Esophagus (tissue), 2 donors: ENCODE measurements around the gene LDLRAD4. TPM values are rescaled to one million over a fixed set of nuclear protein-coding genes. Genes with fewer than 3 reads are reported as not detected.

Experiments used
- H3K27ac ChIP-seq, 2 donors: one replicate each; pipeline ENCODE4 v1.5.1; 2013; ENCODE audit warnings: low read depth in 2 of 2, mild to moderate bottlenecking in 2 of 2, inconsistent platforms in 1 of 2, low read length in 1 of 2, moderate library complexity in 1 of 2
- H3K27me3 ChIP-seq, 2 donors: one replicate each; pipeline ENCODE4 v1.6.1; 2013; ENCODE audit warnings: low read length in 2 of 2, control low read depth in 1 of 2, mild to moderate bottlenecking in 1 of 2; ENCODE audit not compliant: insufficient read depth in 2 of 2, control insufficient read depth in 1 of 2
- H3K36me3 ChIP-seq, 2 donors: one replicate each; pipeline ENCODE4 v1.6.1; 2013; ENCODE audit warnings: low read length in 1 of 2; ENCODE audit not compliant: control insufficient read depth in 2 of 2, insufficient read depth in 2 of 2
- H3K4me1 ChIP-seq, 2 donors: one replicate each; pipeline ENCODE4 v1.6.1; 2013; ENCODE audit warnings: low read length in 1 of 2; ENCODE audit not compliant: control insufficient read depth in 2 of 2, insufficient read depth in 2 of 2
- H3K4me3 ChIP-seq, 2 donors: one replicate each; pipeline ENCODE4 v1.5.1; 2013; ENCODE audit warnings: low read length in 2 of 2, mild to moderate bottlenecking in 2 of 2, low read depth in 1 of 2, moderate library complexity in 1 of 2
- H3K9me3 ChIP-seq, 2 donors: one replicate each; pipeline ENCODE4 v1.6.1; 2013; ENCODE audit warnings: mild to moderate bottlenecking in 2 of 2, low read depth in 1 of 2, low read length in 1 of 2, moderate library complexity in 1 of 2; ENCODE audit not compliant: control insufficient read depth in 2 of 2, insufficient read depth in 1 of 2
- WGBS, 2 donors: extraction: QIAGEN DNeasy Blood & Tissue Kit; methylation state at CpG; one replicate each; pipeline ENCODE4 v1.1.7; 2013; 5-methylcytosine and 5-hydroxymethylcytosine counted together
- polyA plus RNA-seq, 2 donors: library from polyadenylated mRNA; stranded (reverse); fragments of 200-250 nt; gene quantifications; one replicate each; pipeline ENCODE4 v1.2.3, GENCODE V29; 2013
- donor health status: healthy with polysubstance abuse.
- donor health status: Bipolar disorder and iron deficiency.

The LDLRAD4 gene
- polyA plus RNA-seq, 2 donors: 0.79 to 0.99 TPM

GRCh38 chr18:13513021-13513420 lies 294.5 kb downstream of the LDLRAD4 start:
- Histone ChIP-seq H3K9me3 (peaks cover 0 to 3% of the 10 kb centered on the region in 2 donors), H3K4me3 (no peak overlapping the region), H3K4me1 (no peaks in the 10 kb centered on the region), H3K27me3 (no peaks in the 10 kb centered on the region), H3K27ac (no peak overlapping the region), H3K36me3 (no peaks in the 10 kb centered on the region)
- 27 to 51% methylated on average over 4 of the region's 4 CpGs for WGBS, 2 donors

GRCh38 chr18:13513481-13513880 lies 294.9 kb downstream of the LDLRAD4 start:
- Histone ChIP-seq H3K27me3 (no peaks in the 10 kb centered on the region), H3K27ac (no peak overlapping the region), H3K36me3 (no peaks in the 10 kb centered on the region), H3K9me3 (peaks cover 0 to 3% of the 10 kb centered on the region in 2 donors), H3K4me1 (no peaks in the 10 kb centered on the region), H3K4me3 (no peak overlapping the region)
- 91 to 92% methylated on average over 5 of the region's 5 CpGs for WGBS, 2 donors

DNA sequence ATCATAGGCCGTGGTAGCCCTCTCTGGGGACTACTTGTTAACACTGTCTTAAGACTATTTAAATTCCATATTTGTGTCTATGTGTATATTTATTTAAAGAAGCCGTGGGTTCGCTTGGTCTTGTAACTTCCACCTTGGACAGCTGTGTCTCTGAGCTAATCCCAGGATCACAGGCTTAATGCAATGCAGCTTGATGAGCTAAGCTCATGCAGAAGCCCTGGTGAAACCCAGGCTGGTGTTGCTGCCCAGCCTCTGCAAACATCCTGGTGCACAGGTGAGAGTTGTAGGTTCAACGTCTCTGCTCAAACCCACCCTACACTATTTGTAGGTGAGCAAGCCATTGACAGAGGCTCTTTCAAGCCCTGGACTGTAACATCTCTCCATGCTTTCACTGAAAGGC lies 296.0 kb downstream of the LDLRAD4 start:
- Histone ChIP-seq H3K36me3 (no peaks in the 10 kb centered on the region), H3K27ac (no peak overlapping the region), H3K27me3 (no peaks in the 10 kb centered on the region), H3K4me1 (no peaks in the 10 kb centered on the region), H3K4me3 (no peak overlapping the region), H3K9me3 (peaks cover 0 to 3% of the 10 kb centered on the region in 2 donors)
- WGBS, 2 donors: 84 to 90% methylated on average over 4 of the region's 4 CpGs

DNA sequence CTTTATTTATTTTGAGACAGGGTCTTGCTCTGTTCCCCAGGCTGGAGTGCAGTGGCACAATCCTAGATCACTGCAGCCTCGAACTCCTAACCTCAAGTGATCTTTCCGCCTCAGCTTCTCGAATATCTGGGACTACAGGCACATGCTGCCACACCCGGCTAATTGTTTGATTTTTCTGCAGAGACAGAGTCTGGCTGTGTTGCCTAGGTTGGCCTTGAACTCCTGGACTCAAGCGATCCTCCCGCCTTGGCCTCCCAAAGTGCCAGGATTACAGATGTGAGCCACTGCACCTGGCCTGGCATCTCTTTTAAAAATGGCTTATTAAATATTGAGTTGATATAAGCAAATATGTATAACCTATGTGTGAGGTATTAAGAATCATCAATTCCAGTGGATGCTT lies 298.3 kb downstream of the LDLRAD4 start:
- Histone ChIP-seq H3K36me3 (no peaks in the 10 kb centered on the region), H3K9me3 (peaks cover 0 to 3% of the 10 kb centered on the region in 2 donors), H3K27ac (no peak overlapping the region), H3K4me3 (no peak overlapping the region), H3K27me3 (no peaks in the 10 kb centered on the region), H3K4me1 (no peaks in the 10 kb centered on the region)
- 90 to 93% methylated on average over 6 of the region's 6 CpGs for WGBS, 2 donors

DNA sequence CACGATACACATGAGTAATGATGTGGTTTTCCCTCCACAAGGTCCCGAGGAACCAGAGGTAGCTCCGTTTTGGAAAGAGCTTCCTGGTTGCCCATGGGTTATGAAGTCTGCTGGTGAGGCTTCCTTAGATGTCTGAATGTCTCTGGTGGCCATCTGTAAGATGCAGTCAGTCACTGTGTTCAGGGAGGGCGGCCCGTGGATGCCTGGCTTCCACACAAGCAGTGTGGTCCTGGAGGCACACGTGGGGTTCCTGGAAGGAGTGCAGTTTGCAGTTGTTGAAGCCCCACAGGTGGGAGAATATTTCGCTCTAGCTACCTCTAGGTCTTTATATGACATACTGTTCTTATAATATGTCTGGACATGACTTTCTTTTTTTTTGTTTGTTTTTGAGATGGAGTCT lies 298.8 kb downstream of the LDLRAD4 start:
- WGBS, 2 donors: 84 to 87% methylated on average over 7 of the region's 7 CpGs
- Histone ChIP-seq H3K4me1 (no peaks in the 10 kb centered on the region), H3K27me3 (no peaks in the 10 kb centered on the region), H3K4me3 (no peak overlapping the region), H3K36me3 (no peaks in the 10 kb centered on the region), H3K27ac (no peak overlapping the region), H3K9me3 (peaks cover 0 to 3% of the 10 kb centered on the region in 2 donors)

DNA sequence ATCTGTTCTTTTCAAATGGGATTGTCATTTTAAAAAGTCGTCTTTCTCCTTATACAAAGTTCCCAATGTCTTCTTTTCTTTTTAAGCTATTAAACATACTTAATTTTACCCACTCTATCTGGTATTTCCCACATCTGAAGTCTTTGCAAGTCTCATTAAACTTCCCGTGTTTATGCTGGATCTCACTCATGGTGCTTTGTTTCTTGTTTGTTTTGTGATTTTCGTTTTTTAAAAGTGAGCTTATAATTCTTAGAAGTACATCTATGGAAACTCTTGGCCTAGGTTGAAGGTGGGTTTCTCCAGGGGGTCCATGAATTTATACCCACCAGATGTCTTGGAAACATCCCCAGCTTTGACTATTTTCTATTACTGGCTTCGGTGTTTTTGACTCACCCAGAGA lies 299.8 kb downstream of the LDLRAD4 start:
- Histone ChIP-seq H3K36me3 (no peaks in the 10 kb centered on the region), H3K4me1 (no peaks in the 10 kb centered on the region), H3K27me3 (no peaks in the 10 kb centered on the region), H3K9me3 (peaks cover 0 to 3% of the 10 kb centered on the region in 2 donors), H3K27ac (no peak overlapping the region), H3K4me3 (no peak overlapping the region)
- WGBS, 2 donors: 74 to 79% methylated on average over 4 of the region's 4 CpGs

DNA sequence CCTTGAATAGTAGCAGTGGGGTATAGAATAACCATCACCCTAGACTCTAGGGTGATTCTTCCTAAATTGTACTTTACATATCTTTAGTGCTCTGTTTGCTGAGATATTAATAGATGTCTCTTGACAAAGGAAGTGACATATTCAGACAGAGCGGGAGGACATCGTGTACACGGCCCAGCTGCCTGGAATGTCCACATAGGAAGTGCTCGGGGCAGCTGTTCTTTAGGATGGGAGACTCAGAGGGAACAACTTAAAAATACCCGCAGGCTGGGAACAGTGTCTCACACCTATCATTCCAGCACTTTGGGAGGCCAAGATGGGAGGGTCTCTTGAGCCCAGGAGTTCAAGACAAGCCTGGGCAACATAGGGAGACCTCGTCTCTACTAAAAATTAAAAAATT lies 301.7 kb downstream of the LDLRAD4 start:
- H3K4me1 ChIP-seq: no peaks in the 10 kb centered on the region
- H3K27me3 ChIP-seq: no peaks in the 10 kb centered on the region
- WGBS, 2 donors: 77 to 83% methylated on average over 6 of the region's 6 CpGs
- no peaks in the 10 kb centered on the region for H3K36me3 ChIP-seq
- H3K27ac ChIP-seq: no peak overlapping the region
- H3K4me3 ChIP-seq: no peak overlapping the region
- peaks cover 0 to 3% of the 10 kb centered on the region in 2 donors for H3K9me3 ChIP-seq

DNA sequence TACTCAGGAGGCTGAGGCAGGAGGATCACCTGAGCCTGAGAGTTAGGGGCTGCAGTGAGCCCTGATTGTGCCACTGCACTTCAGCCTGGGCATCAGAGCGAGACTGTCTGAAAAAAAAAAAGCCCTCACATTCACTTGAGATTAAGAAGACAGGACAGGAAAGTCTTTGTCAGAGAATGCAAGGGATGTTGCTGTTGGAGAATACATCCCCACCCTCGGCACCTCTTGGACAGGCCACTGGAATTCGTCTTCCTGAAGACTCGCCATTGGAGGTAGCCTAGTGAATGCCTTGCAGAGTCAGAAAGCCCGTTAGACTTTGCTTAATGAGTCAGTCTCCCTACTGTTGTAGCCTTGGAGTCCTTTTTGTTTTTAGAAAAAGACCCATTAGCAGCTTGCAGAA lies 302.2 kb downstream of the LDLRAD4 start:
- WGBS, 2 donors: 93 to 94% methylated on average over 5 of the region's 5 CpGs
- H3K27ac ChIP-seq: no peak overlapping the region

GRCh38 chr18:13521418-13521817 lies 302.9 kb downstream of the LDLRAD4 start:
- no peaks in the 10 kb centered on the region for H3K36me3 ChIP-seq
- H3K4me3 ChIP-seq: no peak overlapping the region
- 86 to 88% methylated on average over 4 of the region's 4 CpGs for WGBS, 2 donors

More for the DNA sequence above, 302.2 kb downstream of the LDLRAD4 start:
- Histone ChIP-seq H3K36me3 (no peaks in the 10 kb centered on the region), H3K9me3 (peaks cover 0 to 3% of the 10 kb centered on the region in 2 donors), H3K4me1 (no peaks in the 10 kb centered on the region), H3K4me3 (no peak overlapping the region), H3K27me3 (no peaks in the 10 kb centered on the region)

GRCh38 chr18:13522256-13522655 lies 303.7 kb downstream of the LDLRAD4 start:
- Histone ChIP-seq H3K27ac (no peak overlapping the region), H3K9me3 (peaks cover 0 to 2% of the 10 kb centered on the region in 2 donors), H3K27me3 (no peaks in the 10 kb centered on the region), H3K36me3 (no peaks in the 10 kb centered on the region), H3K4me3 (no peak overlapping the region), H3K4me1 (no peaks in the 10 kb centered on the region)
- WGBS, 2 donors: 89 to 93% methylated on average over 2 of the region's 2 CpGs

More at GRCh38 chr18:13521418-13521817, 302.9 kb downstream of the LDLRAD4 start:
- Histone ChIP-seq H3K27me3 (no peaks in the 10 kb centered on the region), H3K4me1 (no peaks in the 10 kb centered on the region), H3K27ac (no peak overlapping the region), H3K9me3 (peaks cover 0 to 3% of the 10 kb centered on the region in 2 donors)
